HFFc6 (cell line): ENCODE results near the gene HK3. TPM values are rescaled to one million over a fixed set of nuclear protein-coding genes. Genes with fewer than 3 reads are reported as not detected.

Experiments used
- DNase-seq: peaks from one replicate; pipeline ENCODE4 v3.0.0-alpha.2; 2018
- H3K27ac Mint-ChIP-seq: 2 replicates; pipeline ENCODE4 v1.8.0; 2020; ENCODE audit warnings: mild to moderate bottlenecking, mixed read lengths
- H3K27me3 Mint-ChIP-seq: 2 replicates; pipeline ENCODE4 v1.8.0; 2021; ENCODE audit warnings: mild to moderate bottlenecking, moderate library complexity, mixed read lengths; ENCODE audit not compliant: insufficient read depth
- H3K36me3 Mint-ChIP-seq: 2 replicates; pipeline ENCODE4 v1.8.0; 2021; ENCODE audit warnings: low read depth, mixed read lengths
- H3K4me1 Mint-ChIP-seq: 2 replicates; pipeline ENCODE4 v1.8.0; 2020; ENCODE audit warnings: low read depth, mixed read lengths
- H3K4me3 Mint-ChIP-seq: 2 replicates; pipeline ENCODE4 v1.8.0; 2020; ENCODE audit warnings: mild to moderate bottlenecking, moderate library complexity, mixed read lengths
- H3K9me3 Mint-ChIP-seq: 2 replicates; pipeline ENCODE4 v1.8.0; 2020; ENCODE audit warnings: mild to moderate bottlenecking, mixed read lengths
- total RNA-seq, 6 experiments: library from RNA; stranded (reverse); fragmentation: NEBNext Ultra II Directional; extraction: Animal tissue kit (Norgen Biotek cat#: 25700); gene quantifications; 2 replicates in 1 of 6; 3 replicates in 5 of 6; pipeline ENCODE4 v1.2.3, GENCODE V29; 2021
- TF ChIP-seq, protein P1 (sequence below): fragments of 200-600 bp; sonication (generic); IDR thresholded peaks from 2 replicates; pipeline ENCODE4 v1.5.0; 2021; ENCODE audit warnings: antibody characterized with exemption, mild to moderate bottlenecking

The HK3 gene
- total RNA-seq, 6 experiments from 2014 or later, result not detected

GRCh38 chr5:176835918-176836317 lies 63.2 kb downstream of the HK3 start:
- Mint-ChIP-seq H3K27ac (no peak overlapping the region), H3K9me3 (no peaks in the 10 kb centered on the region), H3K36me3 (no peaks in the 10 kb centered on the region), H3K4me3 (no peak overlapping the region), H3K27me3 (peaks cover 55% of the 10 kb centered on the region), H3K4me1 (no peaks in the 10 kb centered on the region)
- DNase-seq, result no peak
- TF ChIP-seq, protein P1, sequence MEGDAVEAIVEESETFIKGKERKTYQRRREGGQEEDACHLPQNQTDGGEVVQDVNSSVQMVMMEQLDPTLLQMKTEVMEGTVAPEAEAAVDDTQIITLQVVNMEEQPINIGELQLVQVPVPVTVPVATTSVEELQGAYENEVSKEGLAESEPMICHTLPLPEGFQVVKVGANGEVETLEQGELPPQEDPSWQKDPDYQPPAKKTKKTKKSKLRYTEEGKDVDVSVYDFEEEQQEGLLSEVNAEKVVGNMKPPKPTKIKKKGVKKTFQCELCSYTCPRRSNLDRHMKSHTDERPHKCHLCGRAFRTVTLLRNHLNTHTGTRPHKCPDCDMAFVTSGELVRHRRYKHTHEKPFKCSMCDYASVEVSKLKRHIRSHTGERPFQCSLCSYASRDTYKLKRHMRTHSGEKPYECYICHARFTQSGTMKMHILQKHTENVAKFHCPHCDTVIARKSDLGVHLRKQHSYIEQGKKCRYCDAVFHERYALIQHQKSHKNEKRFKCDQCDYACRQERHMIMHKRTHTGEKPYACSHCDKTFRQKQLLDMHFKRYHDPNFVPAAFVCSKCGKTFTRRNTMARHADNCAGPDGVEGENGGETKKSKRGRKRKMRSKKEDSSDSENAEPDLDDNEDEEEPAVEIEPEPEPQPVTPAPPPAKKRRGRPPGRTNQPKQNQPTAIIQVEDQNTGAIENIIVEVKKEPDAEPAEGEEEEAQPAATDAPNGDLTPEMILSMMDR, result no peak

GRCh38 chr5:176833286-176833685 lies 65.9 kb downstream of the HK3 start:
- H3K9me3 Mint-ChIP-seq, result no peaks in the 10 kb centered on the region; the same call in 1 of the 2 replicates
- DNase-seq, result no peak
- no peak overlapping the region for H3K27ac Mint-ChIP-seq
- H3K4me1 Mint-ChIP-seq, result no peaks in the 10 kb centered on the region
- no peaks in the 10 kb centered on the region for H3K36me3 Mint-ChIP-seq
- H3K27me3 Mint-ChIP-seq, result peaks cover 49% of the 10 kb centered on the region
- H3K4me3 Mint-ChIP-seq, result no peak overlapping the region
- TF ChIP-seq, protein P1, result no peak

DNA sequence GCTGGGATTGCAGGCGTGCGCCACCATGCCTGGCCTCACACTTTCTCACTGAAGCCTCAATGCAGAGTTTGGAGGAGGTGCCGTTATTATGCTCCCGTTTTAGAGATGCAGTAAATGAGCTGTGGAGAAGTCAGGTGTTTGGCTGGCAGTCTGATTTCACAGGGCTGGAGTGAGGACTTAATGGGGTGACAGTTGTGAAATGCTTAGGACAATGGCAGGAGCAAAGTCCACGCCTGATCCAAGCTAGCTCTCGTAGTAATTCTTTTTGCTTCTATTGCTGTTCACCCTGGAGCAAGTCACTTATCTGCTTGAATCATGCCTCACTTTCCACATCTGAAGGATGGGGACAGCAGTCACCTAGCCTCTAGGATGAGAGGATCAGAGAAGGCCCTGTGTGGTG lies 67.0 kb downstream of the HK3 start:
- DNase-seq, result no peak
- no peaks in the 10 kb centered on the region; the same call in 1 of the 2 replicates for H3K9me3 Mint-ChIP-seq
- H3K4me3 Mint-ChIP-seq, result no peak overlapping the region
- no peak overlapping the region for H3K27ac Mint-ChIP-seq
- H3K27me3 Mint-ChIP-seq, result peaks cover 43% of the 10 kb centered on the region
- H3K4me1 Mint-ChIP-seq, result no peaks in the 10 kb centered on the region
- TF ChIP-seq, protein P1, result no peak
- H3K36me3 Mint-ChIP-seq, result no peaks in the 10 kb centered on the region

- H3K27ac Mint-ChIP-seq, result no peak overlapping the region
- TF ChIP-seq, protein P1, result no peak
- H3K36me3 Mint-ChIP-seq, result no peaks in the 10 kb centered on the region
- H3K27me3 Mint-ChIP-seq, result peaks cover 43% of the 10 kb centered on the region
- H3K4me3 Mint-ChIP-seq, result no peak overlapping the region
- no peak for DNase-seq
- no peaks in the 10 kb centered on the region for H3K4me1 Mint-ChIP-seq
- no peaks in the 10 kb centered on the region; the same call in 1 of the 2 replicates for H3K9me3 Mint-ChIP-seq
Measured at GRCh38 chr5:176831425-176831824, 67.7 kb downstream of the HK3 start.

DNA sequence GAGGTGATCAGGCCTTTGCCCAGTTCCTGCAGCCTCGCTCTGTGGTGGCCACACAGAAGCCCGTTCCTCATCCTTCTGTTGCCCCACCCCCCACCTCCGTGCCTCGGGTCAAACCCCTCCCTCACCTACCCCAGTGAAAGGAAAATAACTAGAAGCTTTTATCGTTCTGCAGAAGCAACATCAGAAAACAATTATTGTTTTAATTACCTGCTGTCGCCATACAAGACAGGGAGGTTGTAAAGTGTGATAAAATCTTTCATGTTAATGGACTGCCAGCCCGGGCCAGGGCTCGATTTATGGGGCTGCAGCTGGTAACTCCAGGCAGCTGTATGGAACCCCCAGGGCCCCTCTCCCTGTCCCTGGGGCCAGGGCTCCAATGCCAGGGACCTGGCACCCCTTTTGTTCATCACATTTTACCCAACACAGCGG lies 68.1 kb downstream of the HK3 start:
- Mint-ChIP-seq H3K4me3 (no peak overlapping the region), H3K27me3 (peaks cover 39% of the 10 kb centered on the region), H3K36me3 (no peaks in the 10 kb centered on the region), H3K27ac (no peak overlapping the region), H3K4me1 (no peaks in the 10 kb centered on the region), H3K9me3 (no peaks in the 10 kb centered on the region; the same call in 1 of the 2 replicates)
- DNase-seq, result no peak
- TF ChIP-seq, protein P1, result no peak

Other genes with a start within 250 kb of the HK3 start
- not detected for gene UNC5A, start 88.8 kb downstream of the HK3 start, total RNA-seq
- 10 to 100 TPM; 19.8 to 34.4 (median 23.6) TPM for gene UIMC1, start 107.4 kb upstream of the HK3 start, total RNA-seq
- 10 to 100 TPM; 11.2 to 15.1 (median 12.0) TPM for gene ZNF346, start 123.3 kb upstream of the HK3 start, total RNA-seq
- gene FGFR4, start 187.6 kb upstream of the HK3 start, total RNA-seq, result under 1 TPM in 5 of 6 experiments, not detected in 1; 0.14 to 0.53 (median 0.33) TPM
- 10 to 100 TPM; 42.6 to 56.4 (median 48.4) TPM for gene NSD1, start 234.4 kb upstream of the HK3 start, total RNA-seq